Measurements from ENCODE around the gene NCAM1.

NCAM1 gene

DNA sequence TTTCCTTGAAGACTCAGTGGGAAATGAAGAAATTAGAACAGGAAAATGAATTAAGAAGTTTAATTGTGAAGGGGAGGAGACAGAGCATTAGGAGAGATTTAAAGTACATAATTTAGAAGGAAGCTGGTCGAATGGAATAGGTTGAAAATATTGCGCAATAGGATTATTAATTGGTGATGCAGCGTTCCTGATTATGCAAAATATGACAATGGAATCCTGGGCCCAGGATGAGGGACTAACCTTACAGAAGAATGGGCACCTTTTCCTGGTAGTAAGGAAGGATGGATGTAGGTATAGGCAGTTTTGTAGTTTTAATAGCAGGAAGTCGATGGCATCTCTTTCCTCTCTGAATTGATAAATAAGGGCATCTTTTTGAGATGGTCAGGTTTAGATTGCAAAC is 360.9 kb downstream of the NCAM1 start:
- no peak for DNase-seq

- no peak for DNase-seq
Measured at GRCh38 chr11:113324250-113324649, 363.0 kb downstream of the NCAM1 start.

Measured in amniotic stem cell (primary cell).